Measurements from ENCODE around the gene PDHA1. TPM values are rescaled to one million over a fixed set of nuclear protein-coding genes. Genes with fewer than 3 reads are reported as not detected.

The PDHA1 gene
- total and polyA plus RNA-seq, 2 of the 4 experiments (the other 2 are of a cell fraction) = 53.9 to 141 TPM

DNA sequence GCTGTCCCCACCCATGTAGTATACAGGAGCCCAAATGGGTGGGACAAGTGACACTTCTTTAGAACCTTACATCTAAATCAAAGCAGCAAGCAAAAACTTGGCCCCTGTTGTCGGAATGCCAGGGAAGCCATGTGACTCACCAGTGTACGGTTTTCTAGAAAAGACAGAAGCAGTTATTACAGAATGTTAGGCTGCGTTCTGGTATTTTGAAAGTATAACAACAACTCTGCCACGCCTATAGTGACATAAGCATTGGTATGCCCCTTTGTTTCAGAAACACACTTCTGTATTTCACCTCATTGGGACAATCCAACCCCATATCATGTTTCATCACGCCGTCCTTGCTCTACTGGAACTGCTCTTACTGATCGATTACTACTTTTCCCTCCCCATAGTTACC lies 14.8 kb downstream of the PDHA1 start:
- intact Hi-C loops (cut with micrococcal nuclease) (no loop called here), in situ Hi-C loops (cut with MboI; ENCODE audit: low sequenced_read_pairs) (loop anchor here (25.0 kb wide), 2 partner anchors 429 to 629 kb away; partner anchors contain the start of gene BCLAF3), dilution Hi-C loops (cut with HindIII; ENCODE audit: low sequenced_read_pairs, unreplicated experiment) (no loop called here)

More for the DNA sequence above, 14.8 kb downstream of the PDHA1 start:
- Histone ChIP-seq H3K9me1 (ENCODE audit: insufficient read depth, low read length) (no peaks in the 10 kb centered on the region), H3K36me3 (ENCODE audit: control insufficient read depth, insufficient read depth, low read length) (peaks cover 29% of the 10 kb centered on the region), H2AK9ac (replicated peaks; ENCODE audit: low read depth, low read length, poor library complexity) (no peak overlapping the region), H3K27ac (ENCODE audit: insufficient read depth, low read length) (no peak overlapping the region), H3K4me1 (ENCODE audit: control insufficient read depth, insufficient read depth, low read length) (no peaks in the 10 kb centered on the region), H3K27me3 (ENCODE audit: control insufficient read depth, insufficient read depth, low read length) (no peaks in the 10 kb centered on the region), H2AK5ac (ENCODE audit: low read depth, low read length) (no peak overlapping the region), H3K4me3 (ENCODE audit: insufficient read depth, low read depth, low read length) (no peak overlapping the region), H2BK120ac (ENCODE audit: low read depth, low read length) (no peak overlapping the region), H2BK20ac (ENCODE audit: low read depth, low read length) (no peak overlapping the region), H2AFZ (replicated peaks; ENCODE audit: low read length, poor library complexity) (no peak overlapping the region), H3K14ac (replicated peaks; ENCODE audit: low read depth, low read length) (no peak overlapping the region), H4K91ac (ENCODE audit: insufficient read depth, low read depth, low read length) (no peak overlapping the region), H3K4me2 (ENCODE audit: low read depth, low read length) (no peak overlapping the region), H3K18ac (ENCODE audit: low read depth, low read length) (no peak overlapping the region), H3K23ac (ENCODE audit: low read depth, low read length) (no peak overlapping the region), H4K8ac (ENCODE audit: low read depth in 2 of 2, low read length in 2 of 2) (no peak overlapping the region), H4K20me1 (ENCODE audit: insufficient read depth, low read length) (no peaks in the 10 kb centered on the region), H3K79me1 (ENCODE audit: low read depth in 1 of 2, low read length in 2 of 2) (no peaks in the 10 kb centered on the region; a peak in 1 of 4 replicates), H4K5ac (ENCODE audit: low read depth, low read length) (no peak overlapping the region), H2BK15ac (ENCODE audit: low read depth, low read length) (no peak overlapping the region), H3K56ac (ENCODE audit: extremely low read depth, insufficient read depth, low read length) (no peak overlapping the region), H3K9me3 (ENCODE audit: control insufficient read depth, insufficient read depth, low read length) (no peaks in the 10 kb centered on the region), H2BK5ac (ENCODE audit: low read depth, low read length, poor library complexity, severe bottlenecking) (no peak overlapping the region), H3K9ac (ENCODE audit: low read depth, low read length) (no peak overlapping the region), H3K4ac (ENCODE audit: low read depth, low read length) (no peak overlapping the region)
- CTCF ChIA-PET = no interaction called here
- TF ChIP-seq FOS (IDR thresholded peaks at IDR 0.05; ENCODE audit: low read depth, low read length) = no peak
- no peak for TF ChIP-seq ELK1 (IDR thresholded peaks at IDR 0.05; ENCODE audit: borderline replicate concordance, low read depth, low read length)
- no peak for TF ChIP-seq CHD1 (IDR thresholded peaks at IDR 0.05; ENCODE audit: low read depth, low read length)
- DNase-seq (no peak), ATAC-seq (ENCODE audit: low read depth) (no peak)
- 25% methylated on average over 1 of the region's 7 CpGs; no CpG with 5 or more reads in 1 of the 2 experiments for WGBS, 2 experiments (ENCODE audit: extremely low coverage in 2 of 2, insufficient read length in 1 of 2)
- POLR2A ChIA-PET (ENCODE audit: unreplicated experiment) = no interaction called here
- no TSS peak for BruUV-seq (replicated peaks)

Data from IMR-90 (cell line).